LNCAP (cell line): ENCODE results near the gene CRYGB.

Source experiments
- CTCF ChIP-seq: fragments of 450-650 bp; IDR thresholded peaks from 2 replicates; pipeline ENCODE4 v1.5.1; 2017; ENCODE audit warnings: mild to moderate bottlenecking

CRYGB gene

DNA sequence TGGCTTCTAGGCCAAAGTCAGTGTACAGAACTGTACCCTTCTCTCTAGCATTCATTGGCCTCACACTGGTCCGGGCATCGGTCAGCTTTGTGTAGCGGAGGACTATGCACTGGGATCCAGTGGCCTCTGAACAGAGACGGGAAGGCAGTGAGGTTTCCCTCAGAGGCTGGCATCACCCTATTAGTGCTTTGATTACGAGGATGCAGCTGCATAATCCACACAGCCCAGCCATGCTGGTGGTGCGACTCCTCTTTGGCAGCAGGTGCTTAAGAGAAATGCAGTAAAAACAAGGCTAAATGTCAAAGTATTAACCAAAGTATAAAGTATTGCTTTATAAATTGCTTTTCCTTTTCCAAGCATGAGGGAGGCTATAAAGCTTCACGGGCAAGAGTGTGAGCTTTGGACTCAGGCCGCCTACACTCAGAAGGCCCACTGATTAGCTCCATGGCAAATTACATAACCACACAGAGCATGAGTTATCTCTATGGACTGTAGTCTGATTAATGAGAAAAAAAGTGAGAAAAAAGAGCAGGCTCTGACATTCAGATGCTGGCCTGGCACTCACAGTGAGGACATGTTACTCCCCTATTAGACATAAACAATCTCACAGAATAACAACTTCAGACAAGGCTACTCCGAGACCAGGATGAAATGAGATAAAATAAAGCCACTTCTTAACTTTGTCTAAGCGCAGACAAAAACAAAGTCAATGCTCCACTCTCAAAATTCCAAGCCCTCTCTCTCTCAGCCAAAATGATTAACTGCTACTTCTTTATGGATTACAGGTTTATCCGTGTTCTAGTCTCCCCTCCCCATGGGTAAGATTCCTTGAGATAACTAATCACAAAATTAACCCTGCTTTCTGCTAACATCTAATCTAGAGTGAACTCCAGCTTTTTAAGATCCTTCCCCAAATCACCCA is 9.9 kb downstream of the CRYGB start:
- TF ChIP-seq CTCF = no peak

DNA sequence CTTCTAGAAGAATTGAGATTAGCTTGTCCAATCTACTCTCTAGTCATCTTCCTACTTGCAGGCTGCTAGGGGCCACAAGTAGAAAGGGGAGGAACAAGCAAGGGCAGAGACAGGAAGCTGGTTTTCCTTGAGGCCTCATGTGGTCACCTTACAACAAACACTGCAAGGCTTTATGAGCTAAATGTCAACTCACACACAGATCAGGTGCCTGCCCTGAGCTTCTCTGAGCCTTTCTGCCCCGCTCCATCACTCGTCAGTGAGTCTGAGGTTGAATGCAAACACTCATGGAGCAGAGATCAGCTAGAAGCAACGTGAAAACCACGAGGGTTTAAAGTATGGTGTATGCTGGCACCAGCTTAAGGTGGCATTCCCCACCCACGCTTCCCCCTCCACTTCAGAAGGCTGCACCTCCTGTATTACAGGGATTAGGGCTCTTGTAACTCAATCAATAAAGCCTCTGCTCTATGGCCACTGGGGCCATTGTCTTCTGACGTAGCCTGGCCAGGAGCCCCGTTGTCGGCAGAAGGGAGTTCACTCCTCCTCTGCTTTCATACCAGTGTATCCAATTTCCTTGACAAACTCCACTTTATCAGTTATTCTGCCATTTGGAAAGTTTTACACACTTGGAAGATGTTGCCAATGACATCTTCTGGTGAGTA is 10.9 kb downstream of the CRYGB start:
- no peak for TF ChIP-seq CTCF

- no peak for TF ChIP-seq CTCF
Observed at GRCh38 chr2:208130712-208131110, 15.2 kb downstream of the CRYGB start.

- TF ChIP-seq CTCF = no peak
Observed at GRCh38 chr2:208129744-208130711, 15.9 kb downstream of the CRYGB start, which contains the start of gene CRYGC. Gene CRYGC (minus strand): TSS chr2:208129828. CDS start chr2:208129792, 36 bp downstream.

- no peak for TF ChIP-seq CTCF
Observed at GRCh38 chr2:208128136-208128535, 17.8 kb downstream of the CRYGB start.

GRCh38 chr2:208127090-208127489 is 18.9 kb downstream of the CRYGB start:
- TF ChIP-seq CTCF = no peak

DNA sequence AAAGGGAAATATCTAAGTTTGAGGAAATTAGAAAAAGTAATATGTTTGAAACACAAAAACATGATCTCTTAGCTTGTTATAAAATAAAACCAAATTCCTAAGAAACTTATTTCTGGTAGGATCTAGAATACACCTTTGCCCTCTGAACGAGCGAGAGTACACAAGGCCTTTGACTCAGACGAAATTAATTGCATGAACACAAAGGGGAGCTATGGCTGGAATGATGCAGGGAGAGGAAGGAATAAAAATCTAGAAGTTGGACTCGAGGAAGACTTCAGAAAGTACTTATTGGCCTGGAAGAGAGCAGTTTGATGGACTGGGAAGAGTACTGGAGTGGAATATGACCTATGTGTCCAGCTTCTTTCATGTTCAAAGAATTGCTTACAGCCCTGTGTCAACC is 20.7 kb downstream of the CRYGB start:
- no peak for TF ChIP-seq CTCF
